ENCODE data around the gene SUSD6.
"Not testable (repeated sequence)": the region's sequence is repeated elsewhere in the genome, so short reads cannot be mapped to it uniquely, and the experiment has no call there.

The SUSD6 gene

DNA sequence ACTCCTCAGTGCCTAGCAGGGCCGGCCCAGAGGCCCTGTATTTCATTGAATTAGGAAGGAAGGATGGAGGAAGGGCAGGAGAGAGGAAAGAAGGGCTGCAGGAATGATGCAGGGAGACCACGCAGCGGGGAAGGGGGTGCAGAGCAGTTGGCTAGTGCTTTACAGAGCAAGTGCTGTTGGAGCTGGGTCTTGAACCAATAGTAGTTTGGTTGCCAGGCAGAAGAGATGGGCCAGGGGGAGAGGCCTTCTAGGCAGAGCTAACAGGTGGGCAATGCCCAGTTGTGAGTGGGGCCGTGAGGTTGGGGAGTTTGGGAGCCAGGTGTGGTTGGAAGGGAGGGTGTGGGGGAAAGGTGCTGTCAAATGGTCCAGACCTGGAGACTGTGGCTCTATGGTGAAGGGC is 116.5 kb downstream of the SUSD6 start:
- no peak for DNase-seq (ENCODE audit: low read depth, low spot score)
- no peak overlapping the region for H3K4me3 ChIP-seq (ENCODE audit: low read depth, low read length)
- TF ChIP-seq, protein P1, sequence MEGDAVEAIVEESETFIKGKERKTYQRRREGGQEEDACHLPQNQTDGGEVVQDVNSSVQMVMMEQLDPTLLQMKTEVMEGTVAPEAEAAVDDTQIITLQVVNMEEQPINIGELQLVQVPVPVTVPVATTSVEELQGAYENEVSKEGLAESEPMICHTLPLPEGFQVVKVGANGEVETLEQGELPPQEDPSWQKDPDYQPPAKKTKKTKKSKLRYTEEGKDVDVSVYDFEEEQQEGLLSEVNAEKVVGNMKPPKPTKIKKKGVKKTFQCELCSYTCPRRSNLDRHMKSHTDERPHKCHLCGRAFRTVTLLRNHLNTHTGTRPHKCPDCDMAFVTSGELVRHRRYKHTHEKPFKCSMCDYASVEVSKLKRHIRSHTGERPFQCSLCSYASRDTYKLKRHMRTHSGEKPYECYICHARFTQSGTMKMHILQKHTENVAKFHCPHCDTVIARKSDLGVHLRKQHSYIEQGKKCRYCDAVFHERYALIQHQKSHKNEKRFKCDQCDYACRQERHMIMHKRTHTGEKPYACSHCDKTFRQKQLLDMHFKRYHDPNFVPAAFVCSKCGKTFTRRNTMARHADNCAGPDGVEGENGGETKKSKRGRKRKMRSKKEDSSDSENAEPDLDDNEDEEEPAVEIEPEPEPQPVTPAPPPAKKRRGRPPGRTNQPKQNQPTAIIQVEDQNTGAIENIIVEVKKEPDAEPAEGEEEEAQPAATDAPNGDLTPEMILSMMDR (IDR thresholded peaks at IDR 0.05; ENCODE audit: low read depth, low read length): no peak
- in situ Hi-C loops (cut with HindIII; ENCODE audit: low sequenced_read_pairs): no loop called here

- in situ Hi-C loops (cut with HindIII; ENCODE audit: low sequenced_read_pairs); DNase-seq (ENCODE audit: low read depth, low spot score); H3K4me3 ChIP-seq (ENCODE audit: low read depth, low read length): not testable (repeated sequence)
Measured at GRCh38 chr14:69731919-69732598, 120.7 kb downstream of the SUSD6 start.

GRCh38 chr14:69736405-69736804 is 125.0 kb downstream of the SUSD6 start:
- DNase-seq (ENCODE audit: low read depth, low spot score); H3K4me3 ChIP-seq (ENCODE audit: low read depth, low read length); in situ Hi-C loops (cut with HindIII; ENCODE audit: low sequenced_read_pairs): not testable (repeated sequence)

DNA sequence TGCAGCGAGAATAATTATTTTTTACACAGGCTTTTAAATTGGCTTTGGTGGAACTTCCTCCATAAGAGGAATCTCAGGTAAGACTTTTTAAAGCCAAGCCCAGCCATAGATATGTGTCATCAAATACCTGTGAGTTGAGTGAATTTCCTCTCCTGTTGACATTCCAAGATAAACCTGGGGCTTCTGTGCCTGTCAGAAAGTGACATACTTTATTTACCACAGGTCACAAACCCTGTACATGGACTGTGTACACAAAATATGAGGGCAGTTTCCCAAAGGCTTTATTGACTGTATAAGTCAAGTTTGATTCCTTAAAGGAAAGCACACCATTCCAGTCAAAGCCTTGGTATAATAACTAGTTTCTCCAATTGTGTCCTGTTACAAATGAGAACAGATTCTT is 129.7 kb downstream of the SUSD6 start:
- in situ Hi-C loops (cut with HindIII; ENCODE audit: low sequenced_read_pairs): no loop called here
- TF ChIP-seq, protein P1 (IDR thresholded peaks at IDR 0.05; ENCODE audit: low read depth, low read length): no peak
- no peak for DNase-seq (ENCODE audit: low read depth, low spot score)
- no peak overlapping the region for H3K4me3 ChIP-seq (ENCODE audit: low read depth, low read length)

- in situ Hi-C loops (cut with HindIII; ENCODE audit: low sequenced_read_pairs): no loop called here
- no peak overlapping the region for H3K4me3 ChIP-seq (ENCODE audit: low read depth, low read length)
- no peak for DNase-seq (ENCODE audit: low read depth, low spot score)
- TF ChIP-seq, protein P1 (IDR thresholded peaks at IDR 0.05; ENCODE audit: low read depth, low read length): no peak
Measured at GRCh38 chr14:69749956-69750355, 138.6 kb downstream of the SUSD6 start.

DNA sequence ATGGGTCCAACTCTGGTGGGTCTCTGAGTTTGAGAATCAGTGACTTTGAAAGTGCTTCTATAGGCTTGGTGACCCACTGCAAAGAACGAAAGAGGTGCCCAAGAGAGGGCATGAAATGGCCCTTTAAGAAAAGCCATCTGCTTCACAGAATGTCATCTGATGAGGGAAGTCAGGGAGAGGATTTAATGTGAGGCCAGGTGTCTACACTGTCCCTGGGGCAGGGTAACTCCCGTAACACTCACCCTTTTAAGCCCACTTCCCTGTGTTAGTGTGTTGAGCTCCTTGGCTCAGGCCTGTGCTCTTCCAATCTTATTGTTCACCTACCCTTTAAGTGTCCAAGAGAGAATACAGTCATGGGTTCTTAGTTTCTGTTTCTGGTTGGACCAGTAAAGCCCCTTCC is 139.1 kb downstream of the SUSD6 start:
- in situ Hi-C loops (cut with HindIII; ENCODE audit: low sequenced_read_pairs): no loop called here
- DNase-seq (ENCODE audit: low read depth, low spot score): no peak
- no peak overlapping the region for H3K4me3 ChIP-seq (ENCODE audit: low read depth, low read length)
- TF ChIP-seq, protein P1 (IDR thresholded peaks at IDR 0.05; ENCODE audit: low read depth, low read length): no peak

GRCh38 chr14:69752773-69753172 is 141.4 kb downstream of the SUSD6 start:
- DNase-seq (ENCODE audit: low read depth, low spot score): no peak
- TF ChIP-seq, protein P1 (IDR thresholded peaks at IDR 0.05; ENCODE audit: low read depth, low read length): no peak
- H3K4me3 ChIP-seq (ENCODE audit: low read depth, low read length): no peak overlapping the region
- in situ Hi-C loops (cut with HindIII; ENCODE audit: low sequenced_read_pairs): no loop called here

GRCh38 chr14:69753860-69754259 is 142.5 kb downstream of the SUSD6 start:
- in situ Hi-C loops (cut with HindIII; ENCODE audit: low sequenced_read_pairs): no loop called here

More at GRCh38 chr14:69753860-69754259, 142.5 kb downstream of the SUSD6 start:
- TF ChIP-seq, protein P1 (IDR thresholded peaks at IDR 0.05; ENCODE audit: low read depth, low read length): no peak
- DNase-seq (ENCODE audit: low read depth, low spot score): no peak
- no peak overlapping the region for H3K4me3 ChIP-seq (ENCODE audit: low read depth, low read length)

Measured in astrocyte of the spinal cord (primary cell).